Ovary (tissue), 9 donors: ENCODE data around the gene FSD1L. TPM values are rescaled to one million over a fixed set of nuclear protein-coding genes. Genes with fewer than 3 reads are reported as not detected.
A peak's percentile ranks its signal among the peaks of the same experiment; 100 is the strongest.

Experiments
- DNase-seq, 5 donors: peaks; one replicate each; pipeline ENCODE4 v3.0.0-alpha.2; 2019 to 2020
- H3K27ac ChIP-seq, 2 donors: fragments of 200-600 bp; one replicate each; pipeline versions ENCODE4 v1.5.1 to v1.8.0; 2019 to 2022
- H3K27me3 ChIP-seq: fragments of 200-600 bp; one replicate; pipeline ENCODE4 v1.8.0; 2022
- H3K36me3 ChIP-seq: fragments of 200-600 bp; sonication (generic); one replicate; pipeline ENCODE4 v1.5.1; 2019
- H3K4me1 ChIP-seq: one replicate; pipeline ENCODE4 v1.8.1; 2013; ENCODE audit warnings: mild to moderate bottlenecking, moderate library complexity; ENCODE audit not compliant: insufficient read depth
- H3K4me3 ChIP-seq: fragments of 200-600 bp; sonication (generic); one replicate; pipeline ENCODE4 v1.5.1; 2017
- H3K9me3 ChIP-seq, 2 donors: fragments of 200-600 bp in 1 of 2; sonication (generic) in 1 of 2; one replicate each; pipeline versions ENCODE4 v1.5.1 to v1.8.1; 2013 to 2019; ENCODE audit warnings: mild to moderate bottlenecking in 1 of 2, moderate library complexity in 1 of 2
- CTCF ChIP-seq, 3 donors: fragments of 450-650 bp in 2 of 3; fragments of 200-600 bp in 1 of 3; IDR thresholded peaks; one replicate each; pipeline versions ENCODE4 v1.5.1 to v1.8.0; 2016 to 2022; ENCODE audit warnings: antibody characterized with exemption in 3 of 3, mild to moderate bottlenecking in 1 of 3
- EP300 ChIP-seq: sonication (generic); formaldehyde crosslinking; IDR thresholded peaks from one replicate; pipeline ENCODE4 v1.6.1; 2017; ENCODE audit warnings: antibody characterized with exemption
- POLR2A ChIP-seq: fragments of 450-650 bp; IDR thresholded peaks from one replicate; pipeline ENCODE4 v1.6.1; 2017; ENCODE audit warnings: antibody characterized with exemption, mild to moderate bottlenecking, moderate library complexity
- WGBS, 3 donors: extraction: QIAGEN DNeasy Blood & Tissue Kit in 1 of 3; methylation state at CpG; one replicate each; pipeline versions ENCODE4 v1.1.5 to v1.1.7; 2013 to 2017; 5-methylcytosine and 5-hydroxymethylcytosine counted together
- intact Hi-C, 4 donors: fragments of 100-400 bp; cut with DNase I; formaldehyde crosslinking; loops; one replicate each; pipeline versions ENCODE4 v1.11.0 to v1.15.1; 2022 to 2023
- polyA plus RNA-seq, 2 donors: library from polyadenylated mRNA; stranded (reverse); fragments of 200-250 nt in 1 of 2; fragments of 350-450 nt in 1 of 2; fragmentation: Illumina TruSeq in 1 of 2; extraction: RNeasy Lipid Tissue Mini Kit (QIAGEN cat#74804) in 1 of 2; gene quantifications; one replicate each; pipeline ENCODE4 v1.2.3, GENCODE V29; 2013 to 2014
- total RNA-seq, 7 donors: library from RNA; depleted of rRNA in 2 of 7; stranded (reverse); fragments of >200 nt in 2 of 7; fragmentation: NEBNext Ultra II Directional in 3 of 7; extraction: Animal tissue kit (Norgen Biotek cat#: 25700) in 3 of 7; gene quantifications; one replicate each; pipeline versions ENCODE4 v1.1.0 to v1.2.4, GENCODE V29; 2016 to 2023
- donor health status: DM: no; HTN: no; CAD: no; lungs with moderate emphysema.
- donor health status: DM: no; HTN: no; CAD: no.
- donor health status: Bipolar disorder and iron deficiency.
- donor health status: DM: yes; HTN: yes; CAD: no.
- donor health status: DM: no; HTN: no; CAD: no.
- donor health status: DM: yes; HTN: yes; CAD: no.

Gene FSD1L
- total and polyA plus RNA-seq, 9 donors: 1.4 to 7.6 (median 4.0) TPM

- no peaks in the 10 kb centered on the region for H3K4me1 ChIP-seq
- H3K36me3 ChIP-seq: no peaks in the 10 kb centered on the region
- intact Hi-C loops: loop anchor here in 1 of 4 donors (10.0 kb wide), 1 partner anchor 611 kb away; no protein-coding TSS in a partner anchor
- WGBS, 3 donors: 31 to 44% (median 32%) methylated on average over 6 of the region's 6 CpGs
- no peak for DNase-seq
- no peak overlapping the region for H3K27ac ChIP-seq
- H3K9me3 ChIP-seq: no peaks in the 10 kb centered on the region
- no peak overlapping the region for H3K4me3 ChIP-seq
- TF ChIP-seq POLR2A (no peak), CTCF (IDR thresholded peaks at IDR 0.05) (no peak), EP300 (no peak)
- H3K27me3 ChIP-seq: no peaks in the 10 kb centered on the region
Observed at GRCh38 chr9:105405514-105406131, 42.2 kb upstream of the FSD1L start.

GRCh38 chr9:105406369-105406768 is 41.5 kb upstream of the FSD1L start:
- intact Hi-C loops: loop anchor here in 1 of 4 donors (10.0 kb wide), 1 partner anchor 612 kb away; no protein-coding TSS in a partner anchor
- TF ChIP-seq EP300 (no peak), CTCF (IDR thresholded peaks at IDR 0.05) (no peak), POLR2A (no peak)
- H3K4me1 ChIP-seq: no peaks in the 10 kb centered on the region
- 83 to 87% (median 85%) methylated on average over 6 of the region's 6 CpGs for WGBS, 3 donors
- no peaks in the 10 kb centered on the region for H3K27me3 ChIP-seq
- H3K9me3 ChIP-seq: no peaks in the 10 kb centered on the region
- no peak overlapping the region for H3K27ac ChIP-seq
- no peak overlapping the region for H3K4me3 ChIP-seq
- H3K36me3 ChIP-seq: no peaks in the 10 kb centered on the region
- DNase-seq: no peak

- H3K27me3 ChIP-seq: no peaks in the 10 kb centered on the region
- H3K9me3 ChIP-seq: no peaks in the 10 kb centered on the region
- TF ChIP-seq POLR2A (no peak), EP300 (no peak), CTCF (IDR thresholded peaks at IDR 0.05) (no peak)
- H3K4me1 ChIP-seq: peaks cover 2% of the 10 kb centered on the region
- H3K4me3 ChIP-seq: no peak overlapping the region
- H3K27ac ChIP-seq: no peak overlapping the region
- intact Hi-C loops: loop anchor here in 2 of 4 donors (10.0 kb wide), 2 partner anchors 259 to 489 kb away; partner anchors contain the start of gene ABCA1 (in 1 of the 2)
- no peaks in the 10 kb centered on the region for H3K36me3 ChIP-seq
- WGBS, 3 donors: 11 to 22% (median 13%) methylated on average over 2 of the region's 2 CpGs
- DNase-seq: no peak
Observed at GRCh38 chr9:105413525-105413924, 34.3 kb upstream of the FSD1L start.

- WGBS, 3 donors: 0 to 2% (median 1%) methylated on average over 6 of the region's 6 CpGs
- no peak overlapping the region for H3K4me3 ChIP-seq
- DNase-seq: peak; percentile 44 to 73 (median 58)
- no peaks in the 10 kb centered on the region for H3K36me3 ChIP-seq
- TF ChIP-seq POLR2A: no peak
- peak; percentile 75 to 86 (median 81) for TF ChIP-seq CTCF (IDR thresholded peaks at IDR 0.05)
- intact Hi-C loops: loop anchor here in 2 of 4 donors (5.0 to 10.0 kb wide), 3 partner anchors 260 to 553 kb away; partner anchors contain the start of gene ABCA1 (in 1 of the 2)
- H3K4me1 ChIP-seq: peaks cover 2% of the 10 kb centered on the region
- no peaks in the 10 kb centered on the region for H3K9me3 ChIP-seq
- no peak overlapping the region for H3K27ac ChIP-seq
- H3K27me3 ChIP-seq: no peaks in the 10 kb centered on the region
Observed at GRCh38 chr9:105414947-105415661, 32.7 kb upstream of the FSD1L start.
